Activated CD8-positive, alpha-beta T cell treated with anti-CD3 and anti-CD28 coated beads for 36 hours (primary cell): ENCODE data around the gene DGKB. TPM values are rescaled to one million over a fixed set of nuclear protein-coding genes. Genes with fewer than 3 reads are reported as not detected.

Source experiments
- ATAC-seq: fragments of 200-7000 bp; cut with Tn5 transposase; one replicate; pipeline ENCODE4 v1.10.0; 2021; ENCODE audit warnings: mild to moderate bottlenecking, moderate library complexity
- CTCF ChIA-PET: fragments of 350-600 bp; sonication (Branson Sonifier 250); formaldehyde crosslinking; loops from one replicate; lab custom pipeline; 2021; ENCODE audit warnings: antibody characterized with exemption; lab: Charles Lee
- POLR2A ChIA-PET: fragments of 350-600 bp; sonication (Branson Sonifier 250); formaldehyde crosslinking; loops from one replicate; lab custom pipeline; 2021; ENCODE audit warnings: antibody characterized with exemption; lab: Charles Lee
- DNase-seq: peaks from one replicate; pipeline ENCODE4 v3.0.0-alpha.2; 2020
- H3K27ac Mint-ChIP-seq: one replicate; pipeline ENCODE4 v1.8.0; 2021; ENCODE audit warnings: mild to moderate bottlenecking, mixed read lengths
- H3K27me3 Mint-ChIP-seq: one replicate; pipeline ENCODE4 v1.8.0; 2021; ENCODE audit warnings: mixed read lengths
- H3K36me3 Mint-ChIP-seq: one replicate; pipeline ENCODE4 v1.8.0; 2021; ENCODE audit warnings: low read depth, mixed read lengths
- H3K4me1 Mint-ChIP-seq: one replicate; pipeline ENCODE4 v1.8.0; 2021; ENCODE audit warnings: low read depth, mixed read lengths
- H3K4me3 Mint-ChIP-seq: one replicate; pipeline ENCODE4 v1.8.0; 2021; ENCODE audit warnings: mild to moderate bottlenecking, moderate library complexity, mixed read lengths
- H3K9me3 Mint-ChIP-seq: one replicate; pipeline ENCODE4 v1.8.0; 2021; ENCODE audit warnings: mixed read lengths
- CTCF ChIP-seq: fragments of 200-600 bp; IDR thresholded peaks from one replicate; pipeline ENCODE4 v1.8.0; 2022; ENCODE audit warnings: antibody characterized with exemption, mild to moderate bottlenecking
- intact Hi-C: fragments of 100-400 bp; cut with micrococcal nuclease; formaldehyde crosslinking; loops from one replicate; pipeline ENCODE4 v1.10.0; 2022
- total RNA-seq, 2 experiments: library from RNA; stranded (reverse); gene quantifications; one replicate each; pipeline ENCODE4 v1.2.3, GENCODE V29; 2021

The DGKB gene
- total RNA-seq, 2 experiments from 2014 or later: not detected

- no peaks in the 10 kb centered on the region for H3K4me1 Mint-ChIP-seq
- no peak for TF ChIP-seq CTCF
- H3K27me3 Mint-ChIP-seq: no peaks in the 10 kb centered on the region
- intact Hi-C loops: no loop called here
- H3K4me3 Mint-ChIP-seq: no peak overlapping the region
- H3K27ac Mint-ChIP-seq: no peak overlapping the region
- POLR2A ChIA-PET: no interaction called here
- no peaks in the 10 kb centered on the region for H3K36me3 Mint-ChIP-seq
- CTCF ChIA-PET: no interaction called here
- no peak for ATAC-seq
- peaks cover 4% of the 10 kb centered on the region for H3K9me3 Mint-ChIP-seq
- no peak for DNase-seq
Observed at GRCh38 chr7:14305233-14305866, 597.2 kb downstream of the DGKB start.

GRCh38 chr7:14303536-14303935, 599.0 kb downstream of the DGKB start:
- intact Hi-C loops: no loop called here
- no peak for DNase-seq
- no peak for TF ChIP-seq CTCF
- POLR2A ChIA-PET: no interaction called here
- ATAC-seq: no peak
- H3K27me3 Mint-ChIP-seq: no peaks in the 10 kb centered on the region
- H3K9me3 Mint-ChIP-seq: peaks cover 4% of the 10 kb centered on the region
- H3K4me1 Mint-ChIP-seq: no peaks in the 10 kb centered on the region
- H3K36me3 Mint-ChIP-seq: no peaks in the 10 kb centered on the region
- no peak overlapping the region for H3K27ac Mint-ChIP-seq
- CTCF ChIA-PET: no interaction called here
- H3K4me3 Mint-ChIP-seq: no peak overlapping the region

GRCh38 chr7:14294637-14295036, 607.9 kb downstream of the DGKB start:
- DNase-seq (no peak), ATAC-seq (no peak)
- Mint-ChIP-seq H3K27ac (no peak overlapping the region), H3K4me1 (no peaks in the 10 kb centered on the region), H3K27me3 (no peaks in the 10 kb centered on the region), H3K36me3 (no peaks in the 10 kb centered on the region), H3K9me3 (no peaks in the 10 kb centered on the region), H3K4me3 (no peak overlapping the region)
- no peak for TF ChIP-seq CTCF
- CTCF ChIA-PET: no interaction called here
- POLR2A ChIA-PET: no interaction called here
- intact Hi-C loops: no loop called here

- Mint-ChIP-seq H3K27ac (no peak overlapping the region), H3K4me1 (no peaks in the 10 kb centered on the region), H3K36me3 (no peaks in the 10 kb centered on the region), H3K27me3 (no peaks in the 10 kb centered on the region), H3K9me3 (no peaks in the 10 kb centered on the region), H3K4me3 (no peak overlapping the region)
- ChIA-PET POLR2A (no interaction called here), CTCF (no interaction called here)
- TF ChIP-seq CTCF: no peak
- DNase-seq: no peak
- intact Hi-C loops: no loop called here
- ATAC-seq: no peak
Observed at GRCh38 chr7:14293434-14293833, 609.1 kb downstream of the DGKB start.

GRCh38 chr7:14292737-14293136, 609.8 kb downstream of the DGKB start:
- POLR2A ChIA-PET: no interaction called here
- Mint-ChIP-seq H3K9me3 (no peaks in the 10 kb centered on the region), H3K36me3 (no peaks in the 10 kb centered on the region), H3K4me1 (no peaks in the 10 kb centered on the region), H3K27ac (no peak overlapping the region), H3K4me3 (no peak overlapping the region), H3K27me3 (no peaks in the 10 kb centered on the region)
- intact Hi-C loops: no loop called here
- CTCF ChIA-PET: no interaction called here
- ATAC-seq (no peak), DNase-seq (no peak)
- no peak for TF ChIP-seq CTCF
